ENCODE measurements around the gene IKZF3.
"Not testable (repeated sequence)": the region's sequence is repeated elsewhere in the genome, so short reads cannot be mapped to it uniquely, and the experiment has no call there.

The IKZF3 gene

GRCh38 chr17:39714234-39714633 lies 149.9 kb downstream of the IKZF3 start:
- DNase-seq, result no peak

GRCh38 chr17:39711851-39712250 lies 152.3 kb downstream of the IKZF3 start:
- no peak for DNase-seq

GRCh38 chr17:39711071-39711470 lies 153.0 kb downstream of the IKZF3 start:
- not testable (repeated sequence) for DNase-seq

GRCh38 chr17:39709998-39710964 lies 153.8 kb downstream of the IKZF3 start:
- no peak for DNase-seq

- no peak for DNase-seq
These were observed 154.7 kb downstream of the IKZF3 start for GRCh38 chr17:39709319-39709997.

Data from NCI-H2029 (cell line).